T-cell (primary cell): ENCODE results near the gene CDC42BPG. TPM values are rescaled to one million over a fixed set of nuclear protein-coding genes. Genes with fewer than 3 reads are reported as not detected.

ENCODE experiments used
- ATAC-seq, 4 experiments: fragments of 200-7000 bp in 3 of 4; fragments of 150-1000 bp in 1 of 4; cut with Tn5 transposase; replicated peaks in 1 of 4; 1 replicate in 3 of 4; 2 replicates in 1 of 4; pipeline ENCODE4 v1.10.0; 2021; ENCODE audit warnings: moderate library complexity in 3 of 4, mild to moderate bottlenecking in 2 of 4, moderate number of reproducible peaks in 1 of 4
- CTCF ChIA-PET, 2 donors: fragments of 300-600 bp; sonication (Branson Sonifier 250); formaldehyde crosslinking; loops; one replicate each; lab custom pipeline; 2022; ENCODE audit warnings: antibody characterized with exemption in 2 of 2; lab: Charles Lee
- POLR2A ChIA-PET, 2 donors: fragments of 300-600 bp; sonication (Branson Sonifier 250); formaldehyde crosslinking; loops; one replicate each; lab custom pipeline; 2022; ENCODE audit warnings: antibody characterized with exemption in 2 of 2; lab: Charles Lee
- DNase-seq, 35 experiments: peaks; one replicate each; pipeline versions ENCODE4 v3.0.0 to v3.0.0-alpha.2; 2013 to 2023
- H3K27ac ChIP-seq: one replicate; pipeline ENCODE4 v1.5.1; 2013; ENCODE audit warnings: low read length
- H3K27me3 ChIP-seq, 2 experiments: replicated peaks in 1 of 2; 1 replicate in 1 of 2; 2 replicates in 1 of 2; pipeline versions ENCODE4 v1.6.1 to v1.7.0; 2013; ENCODE audit warnings: low read length in 1 of 2, mixed read lengths in 1 of 2; ENCODE audit not compliant: control insufficient read depth in 2 of 2, insufficient read depth in 2 of 2; ENCODE audit errors: extremely low read depth in 1 of 2
- H3K36me3 ChIP-seq, 2 donors: 1 replicate in 1 of 2; 2 replicates in 1 of 2; pipeline versions ENCODE4 v1.6.1 to v1.7.0; 2013; ENCODE audit warnings: low read length in 1 of 2; ENCODE audit not compliant: control insufficient read depth in 2 of 2, insufficient read depth in 1 of 2; ENCODE audit errors: extremely low read depth in 1 of 2
- H3K4me1 ChIP-seq, 2 experiments: 1 replicate in 1 of 2; 2 replicates in 1 of 2; pipeline versions ENCODE4 v1.6.1 to v1.7.0; 2013; ENCODE audit warnings: low read length in 2 of 2, mixed read lengths in 1 of 2; ENCODE audit not compliant: insufficient read depth in 2 of 2, control insufficient read depth in 1 of 2; ENCODE audit errors: extremely low read depth in 1 of 2
- H3K4me3 ChIP-seq, 2 donors: 1 replicate in 1 of 2; 2 replicates in 1 of 2; pipeline versions ENCODE4 v1.5.1 to v1.7.0; 2013; ENCODE audit warnings: mild to moderate bottlenecking in 2 of 2, low read length in 1 of 2, moderate library complexity in 1 of 2; ENCODE audit not compliant: control insufficient read depth in 1 of 2; ENCODE audit errors: extremely low read depth in 1 of 2
- H3K9me3 ChIP-seq: 2 replicates; pipeline ENCODE4 v1.7.0; 2013
- H3K27ac Mint-ChIP-seq, 2 donors: one replicate each; pipeline ENCODE4 v1.8.0; 2020 to 2021; ENCODE audit warnings: mild to moderate bottlenecking in 2 of 2, mixed read lengths in 2 of 2
- H3K27me3 Mint-ChIP-seq, 2 donors: one replicate each; pipeline ENCODE4 v1.8.0; 2021 to 2022; ENCODE audit warnings: mixed read lengths in 2 of 2
- H3K36me3 Mint-ChIP-seq: one replicate; pipeline ENCODE4 v1.8.0; 2021; ENCODE audit warnings: mixed read lengths
- H3K4me1 Mint-ChIP-seq, 3 donors: one replicate each; pipeline ENCODE4 v1.8.0; 2020 to 2022; ENCODE audit warnings: mixed read lengths in 3 of 3, mild to moderate bottlenecking in 1 of 3
- H3K4me3 Mint-ChIP-seq, 3 donors: one replicate each; pipeline ENCODE4 v1.8.0; 2020 to 2022; ENCODE audit warnings: mild to moderate bottlenecking in 3 of 3, mixed read lengths in 3 of 3, moderate library complexity in 3 of 3
- H3K9me3 Mint-ChIP-seq, 3 donors: one replicate each; pipeline ENCODE4 v1.8.0; 2020 to 2022; ENCODE audit warnings: mixed read lengths in 3 of 3
- WGBS: methylation state at CpG from one replicate; pipeline ENCODE4 v1.1.5; 2013; ENCODE audit warnings: missing lambda C conversion rate; ENCODE audit not compliant: insufficient coverage; 5-methylcytosine and 5-hydroxymethylcytosine counted together
- total RNA-seq, 35 experiments: library from RNA in 6 of 35; stranded (reverse) in 6 of 35; fragments of 120-200 nt in 1 of 35; gene quantifications; one replicate each; pipeline versions ENCODE4 v1.2.1 to v1.2.4 and lab custom pipeline; 2013 to 2026

The CDC42BPG gene
- total RNA-seq, 5 donors from 2014 or later (not counting 1 experiment from before 2014, with no cell fraction given), result 7.4 to 10.5 (median 9.1) TPM

GRCh38 chr11:64874308-64875240 lies 30.1 kb upstream of the CDC42BPG start:
- Histone ChIP-seq H3K4me1 (peaks cover 49 to 85% of the 10 kb centered on the region in 2 experiments), H3K9me3 (no peaks in the 10 kb centered on the region), H3K4me3 (peak overlapping the region; percentile 18 to 99), H3K27me3 (no peaks in the 10 kb centered on the region), H3K27ac (peak overlapping the region; percentile 62), H3K36me3 (peaks cover 18 to 51% of the 10 kb centered on the region in 2 donors)
- Mint-ChIP-seq H3K27me3 (no peaks in the 10 kb centered on the region), H3K27ac (peak overlapping the region; percentile 92 to 97), H3K9me3 (no peaks in the 10 kb centered on the region), H3K4me3 (peak overlapping the region; percentile 99), H3K36me3 (peaks cover 44% of the 10 kb centered on the region), H3K4me1 (peaks cover 71 to 78% (median 76%) of the 10 kb centered on the region in 3 donors)
- POLR2A ChIA-PET, result interaction anchor here (0.6 to 1.8 kb wide), 8 partner anchors 9 to 1438 kb away, joined by 3 to 24 read pairs (median 4); no protein-coding TSS in a partner anchor
- CTCF ChIA-PET, result interaction anchor here (0.5 to 2.1 kb wide), 11 partner anchors 11 to 1128 kb away, joined by 3 to 9 read pairs (median 4); partner anchors contain the start of genes BANF1 (in 1 of the 2), EIF1AD (in 1 of the 2) and SF1 (in 1 of the 2)
- ATAC-seq (no peak), DNase-seq (peak in 25 of 35 experiments; percentile 30 to 71 (median 54))
- WGBS, result 57% methylated on average over 26 of the region's 29 CpGs

- POLR2A ChIA-PET, result interaction anchor here (0.6 to 0.9 kb wide), 3 partner anchors 12 to 14 kb away, joined by 4 to 6 read pairs (median 4); no protein-coding TSS in a partner anchor
- Histone ChIP-seq H3K27me3 (no peaks in the 10 kb centered on the region), H3K27ac (peak overlapping the region; percentile 44), H3K4me3 (no peak overlapping the region), H3K9me3 (no peaks in the 10 kb centered on the region), H3K36me3 (peaks cover 18 to 62% of the 10 kb centered on the region in 2 donors), H3K4me1 (peaks cover 56 to 94% of the 10 kb centered on the region in 2 experiments)
- 87% methylated on average over 3 of the region's 8 CpGs for WGBS
- peak overlapping the region; percentile 90 to 92 for H3K27ac Mint-ChIP-seq
- H3K27me3 Mint-ChIP-seq, result no peaks in the 10 kb centered on the region
- ATAC-seq (no peak), DNase-seq (no peak)
- peak overlapping the region; percentile 50 to 78 (median 57) for H3K4me3 Mint-ChIP-seq
- H3K4me1 Mint-ChIP-seq, result peaks cover 79 to 84% (median 84%) of the 10 kb centered on the region in 3 donors
- peaks cover 52% of the 10 kb centered on the region for H3K36me3 Mint-ChIP-seq
- no peaks in the 10 kb centered on the region for H3K9me3 Mint-ChIP-seq
- CTCF ChIA-PET, result interaction anchor here (0.6 to 2.1 kb wide), 10 partner anchors 10 to 841 kb away, joined by 3 to 9 read pairs (median 4); partner anchors contain the start of gene SF1 (in 1 of the 2)
Measured at GRCh38 chr11:64872790-64873488, 28.5 kb upstream of the CDC42BPG start.

GRCh38 chr11:64871492-64871891 lies 27.0 kb upstream of the CDC42BPG start:
- Histone ChIP-seq H3K4me1 (peaks cover 55 to 100% of the 10 kb centered on the region in 2 experiments), H3K9me3 (no peaks in the 10 kb centered on the region), H3K36me3 (peaks cover 18 to 68% of the 10 kb centered on the region in 2 donors), H3K27ac (peak overlapping the region; percentile 34), H3K4me3 (peak overlapping the region in 1 of 2 donors; percentile 36), H3K27me3 (no peaks in the 10 kb centered on the region)
- Mint-ChIP-seq H3K27ac (peak overlapping the region; percentile 92 to 96), H3K27me3 (no peaks in the 10 kb centered on the region), H3K4me1 (peaks cover 78 to 89% (median 86%) of the 10 kb centered on the region in 3 donors), H3K4me3 (peak overlapping the region; percentile 69 to 78 (median 74)), H3K36me3 (peaks cover 46% of the 10 kb centered on the region), H3K9me3 (no peaks in the 10 kb centered on the region)
- ChIA-PET POLR2A (no interaction called here), CTCF (no interaction called here)
- DNase-seq, result no peak
- no CpG with 5 or more reads among the region's 3 CpGs for WGBS
- peak in 3 of 4 experiments; percentile 9 to 27 (median 22) for ATAC-seq

- Histone ChIP-seq H3K4me1 (peaks cover 58 to 100% of the 10 kb centered on the region in 2 experiments), H3K27ac (peak overlapping the region; percentile 53), H3K4me3 (no peak overlapping the region), H3K9me3 (no peaks in the 10 kb centered on the region), H3K27me3 (no peaks in the 10 kb centered on the region), H3K36me3 (peaks cover 22 to 64% of the 10 kb centered on the region in 2 donors)
- ChIA-PET CTCF (interaction anchor here in 1 of 2 donors (2.9 kb wide), 1 partner anchor 23 kb away, joined by 14 read pairs; no protein-coding TSS in a partner anchor), POLR2A (interaction anchor here in 1 of 2 donors (1.0 kb wide), 1 partner anchor 14 kb away, joined by 3 read pairs; no protein-coding TSS in a partner anchor)
- peaks cover 47% of the 10 kb centered on the region for H3K36me3 Mint-ChIP-seq
- ATAC-seq, result no peak
- no peaks in the 10 kb centered on the region for H3K27me3 Mint-ChIP-seq
- H3K9me3 Mint-ChIP-seq, result no peaks in the 10 kb centered on the region
- 79% methylated on average over 19 of the region's 20 CpGs for WGBS
- H3K27ac Mint-ChIP-seq, result peak overlapping the region; percentile 95 to 96
- H3K4me3 Mint-ChIP-seq, result peak overlapping the region; percentile 72 to 78 (median 78)
- peaks cover 78 to 90% (median 90%) of the 10 kb centered on the region in 3 donors for H3K4me1 Mint-ChIP-seq
- DNase-seq, result no peak
Measured at GRCh38 chr11:64870893-64871466, 26.5 kb upstream of the CDC42BPG start.

GRCh38 chr11:64870176-64870892 lies 25.9 kb upstream of the CDC42BPG start:
- Histone ChIP-seq H3K27me3 (no peaks in the 10 kb centered on the region), H3K9me3 (no peaks in the 10 kb centered on the region), H3K27ac (peak overlapping the region; percentile 53), H3K4me1 (peaks cover 58 to 100% of the 10 kb centered on the region in 2 experiments), H3K36me3 (peaks cover 17 to 64% of the 10 kb centered on the region in 2 donors), H3K4me3 (peak overlapping the region; percentile 38 to 41)
- ATAC-seq, result no peak
- DNase-seq, result peak in 1 of 35 experiments; percentile 13
- Mint-ChIP-seq H3K36me3 (peaks cover 46% of the 10 kb centered on the region), H3K4me3 (peak overlapping the region; percentile 72 to 78 (median 78)), H3K9me3 (no peaks in the 10 kb centered on the region), H3K4me1 (peaks cover 78 to 90% (median 90%) of the 10 kb centered on the region in 3 donors), H3K27ac (peak overlapping the region; percentile 95 to 96), H3K27me3 (no peaks in the 10 kb centered on the region)
- ChIA-PET CTCF (interaction anchor here in 1 of 2 donors (2.9 kb wide), 1 partner anchor 22 kb away, joined by 14 read pairs; no protein-coding TSS in a partner anchor), POLR2A (interaction anchor here in 1 of 2 donors (1.0 kb wide), 1 partner anchor 15 kb away, joined by 3 read pairs; no protein-coding TSS in a partner anchor)
- WGBS, result 47% methylated on average over 14 of the region's 19 CpGs
